Measurements from ENCODE around the gene TMEFF1.
"Not testable (repeated sequence)": the region's sequence is repeated elsewhere in the genome, so short reads cannot be mapped to it uniquely, and the experiment has no call there.

Gene TMEFF1

GRCh38 chr9:100499460-100499859 lies 26.5 kb downstream of the TMEFF1 start:
- DNase-seq, result no peak

- no peak for DNase-seq
These were observed 26.9 kb downstream of the TMEFF1 start for GRCh38 chr9:100499866-100500265.

- DNase-seq, result peak; percentile 46
These were observed 32.7 kb downstream of the TMEFF1 start for GRCh38 chr9:100505564-100506159.

- not testable (repeated sequence) for DNase-seq
These were observed 34.4 kb downstream of the TMEFF1 start for GRCh38 chr9:100507350-100507749.

DNA sequence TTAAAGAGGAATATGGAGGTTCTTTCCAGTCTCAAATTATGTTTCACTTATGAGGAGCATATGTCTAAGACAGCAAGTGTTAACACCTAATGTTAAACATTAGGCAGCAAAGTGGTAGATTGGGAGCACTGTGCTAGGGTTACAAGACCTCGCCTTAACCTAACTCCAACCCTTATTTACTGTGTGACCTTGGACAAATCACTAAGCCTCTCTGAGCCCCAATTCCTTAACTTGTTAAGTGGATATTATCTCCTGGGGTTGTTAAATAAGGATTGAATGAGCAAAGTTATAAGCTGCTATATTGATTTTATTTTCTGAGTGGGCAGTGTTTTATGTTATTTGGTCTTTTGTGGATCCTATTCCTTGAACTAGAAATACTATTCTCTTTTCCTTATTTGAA lies 38.3 kb downstream of the TMEFF1 start:
- no peak for DNase-seq

DNA sequence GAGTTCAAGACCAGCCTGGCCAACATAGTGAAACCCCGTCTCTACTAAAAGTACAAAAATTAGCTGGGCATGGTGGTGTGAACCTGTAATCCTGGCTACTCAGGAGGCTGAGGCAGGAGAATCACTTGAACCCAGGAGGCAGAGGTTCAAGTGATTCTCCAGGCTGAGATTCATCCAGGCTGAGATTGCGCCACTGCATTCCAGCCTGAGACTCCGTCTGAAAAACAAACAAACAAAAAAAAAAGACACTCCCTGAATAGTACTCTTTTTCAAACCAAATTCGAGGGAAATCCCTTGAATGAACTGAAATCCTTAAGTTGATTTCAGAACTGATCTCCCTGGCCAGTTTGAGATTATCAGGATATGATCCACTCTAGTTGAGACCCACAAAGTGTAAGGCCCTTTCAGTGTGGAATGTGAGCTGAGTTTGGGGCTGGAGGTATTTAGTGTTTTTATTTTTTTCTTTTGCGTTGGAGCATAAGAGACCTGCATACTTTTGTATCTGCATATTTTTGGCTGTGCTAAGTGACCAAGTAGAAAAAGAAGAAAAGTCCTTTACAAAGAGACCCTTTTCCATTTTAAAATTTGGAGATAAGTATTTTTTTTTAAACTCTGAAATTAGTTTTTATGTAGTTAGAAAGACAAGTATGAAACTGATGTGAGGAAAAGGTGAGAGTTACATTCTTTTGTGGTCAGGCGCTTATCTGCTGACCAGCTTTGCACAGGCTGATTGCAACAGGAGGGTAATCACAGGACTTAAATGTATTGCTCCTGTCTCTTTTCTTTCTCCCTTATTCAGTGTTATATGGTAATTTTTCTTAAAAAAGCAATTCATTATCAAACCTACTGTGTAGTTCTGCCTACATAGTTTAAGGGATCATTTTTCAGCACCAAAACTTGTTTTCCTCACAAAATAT lies 42.9 kb downstream of the TMEFF1 start:
- no peak for DNase-seq

DNA sequence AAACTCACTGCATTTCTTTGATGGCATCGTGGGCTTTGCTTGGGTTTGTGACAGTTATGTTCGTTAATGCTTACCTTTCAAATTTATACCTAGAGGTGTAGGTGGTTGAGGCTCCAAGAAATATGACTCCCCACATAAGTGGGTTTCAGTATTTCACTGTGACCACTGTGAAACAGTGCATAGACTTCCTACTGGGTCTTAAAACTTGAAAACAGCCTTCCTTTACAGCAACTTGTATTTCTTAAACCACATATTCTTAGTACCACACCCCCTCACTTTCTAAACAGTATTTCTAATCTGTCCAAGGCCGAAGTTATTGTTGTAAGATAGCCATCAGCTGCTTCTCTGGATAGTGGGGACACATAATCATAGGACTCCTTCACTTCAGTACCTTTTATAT lies 48.3 kb downstream of the TMEFF1 start:
- no peak for DNase-seq

GRCh38 chr9:100525563-100525962 lies 52.6 kb downstream of the TMEFF1 start:
- DNase-seq, result no peak

GRCh38 chr9:100527180-100527794 lies 54.3 kb downstream of the TMEFF1 start:
- DNase-seq, result not testable (repeated sequence)

GRCh38 chr9:100534401-100534800 lies 61.5 kb downstream of the TMEFF1 start:
- DNase-seq, result no peak

- no peak for DNase-seq
These were observed 67.4 kb downstream of the TMEFF1 start for GRCh38 chr9:100540327-100540726.

- no peak for DNase-seq
These were observed 76.1 kb downstream of the TMEFF1 start for GRCh38 chr9:100549048-100549447.

- DNase-seq, result no peak
These were observed 82.0 kb downstream of the TMEFF1 start for GRCh38 chr9:100554935-100555401.

- no peak for DNase-seq
These were observed 82.5 kb downstream of the TMEFF1 start for GRCh38 chr9:100555471-100555870.

- DNase-seq, result no peak
These were observed 84.1 kb downstream of the TMEFF1 start for GRCh38 chr9:100557053-100557452.

GRCh38 chr9:100561256-100561655 lies 88.3 kb downstream of the TMEFF1 start:
- no peak for DNase-seq

GRCh38 chr9:100567856-100568255 lies 94.9 kb downstream of the TMEFF1 start:
- DNase-seq, result no peak

GRCh38 chr9:100573655-100574260 lies 100.8 kb downstream of the TMEFF1 start:
- no peak for DNase-seq

GRCh38 chr9:100575006-100575405 lies 102.1 kb downstream of the TMEFF1 start:
- no peak for DNase-seq

DNA sequence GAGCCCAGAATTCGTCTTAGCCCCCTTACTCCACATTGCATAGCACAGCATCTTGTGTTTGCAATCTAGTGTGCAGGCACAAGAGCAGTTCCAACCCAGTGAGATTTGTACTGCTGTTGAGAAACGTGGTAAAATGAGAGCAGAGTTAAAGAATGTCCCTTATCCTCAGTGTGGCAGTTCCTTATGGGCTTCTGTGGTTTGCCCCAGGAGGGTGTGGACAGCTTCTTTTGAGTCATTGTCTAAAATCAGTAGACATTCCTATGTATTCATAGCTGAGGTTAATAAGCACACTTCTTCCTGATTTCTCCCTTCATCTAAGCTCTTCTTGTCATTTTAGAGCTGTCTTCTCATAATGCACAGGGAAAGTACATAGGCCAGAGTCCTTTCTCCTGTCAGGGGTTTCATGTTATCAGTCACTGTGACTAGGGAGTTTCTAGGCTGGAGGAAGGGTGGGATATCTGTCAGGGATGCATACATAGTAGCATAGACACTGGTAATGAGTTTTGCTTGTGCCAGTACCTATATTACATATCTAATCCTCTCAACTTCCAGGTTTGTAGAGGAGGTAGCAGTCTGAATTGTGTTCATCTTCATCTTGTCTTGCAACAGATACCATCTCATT lies 102.9 kb downstream of the TMEFF1 start:
- no peak for DNase-seq

DNA sequence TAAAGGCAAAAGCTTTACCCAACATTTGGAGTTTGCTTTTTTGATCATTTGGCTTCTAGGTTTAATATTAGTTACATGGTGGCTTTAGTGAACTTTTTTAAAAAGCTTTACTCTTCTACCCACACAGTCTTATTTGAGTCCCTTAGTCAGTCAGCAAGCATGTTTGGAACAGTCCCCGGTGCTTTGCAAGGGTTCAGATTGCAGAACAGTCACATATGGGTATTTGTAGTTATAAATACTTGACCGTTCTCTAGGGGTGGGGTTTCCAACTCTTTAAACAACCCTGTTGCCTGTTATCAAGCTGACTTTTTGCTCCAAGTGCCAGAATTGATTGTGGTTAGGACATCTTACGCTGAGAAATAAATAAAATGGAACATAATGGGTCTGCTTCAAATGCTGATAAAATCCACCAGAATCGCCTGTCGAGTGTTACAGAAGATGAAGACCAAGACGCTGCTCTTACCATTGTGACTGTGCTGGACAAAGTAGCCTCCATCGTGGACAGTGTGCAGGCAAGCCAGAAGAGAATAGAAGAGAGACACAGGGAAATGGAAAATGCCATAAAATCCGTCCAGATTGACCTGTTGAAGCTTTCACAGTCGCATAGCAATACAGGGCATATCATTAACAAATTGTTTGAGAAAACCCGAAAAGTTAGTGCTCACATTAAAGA lies 105.0 kb downstream of the TMEFF1 start, which contains the start of gene CAVIN4:
CAVIN4 (plus strand) TSS at position 304 of the 673 bp plus-strand sequence; CDS start at position 369, 65 bp downstream.
- DNase-seq, result no peak

DNA sequence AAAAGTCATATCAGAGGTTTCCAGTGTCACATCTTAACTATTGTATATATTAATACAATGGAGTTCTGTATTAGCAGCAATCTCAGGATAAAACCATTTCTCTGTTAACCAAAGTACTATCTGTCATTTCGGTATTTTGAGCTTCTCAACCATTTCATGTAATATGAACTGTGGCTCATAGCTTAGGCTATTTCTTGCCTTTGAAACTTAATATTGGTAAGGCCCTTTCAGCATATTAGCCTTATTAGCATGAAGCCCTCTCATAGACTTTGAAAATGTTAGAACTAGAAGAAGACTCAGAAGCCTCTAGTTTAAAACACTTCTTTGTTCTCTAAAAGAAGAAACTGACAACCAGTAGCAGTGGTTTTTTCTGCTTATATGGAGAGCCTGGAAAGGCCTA lies 105.7 kb downstream of the TMEFF1 start:
- DNase-seq, result no peak
